Measurements from ENCODE around the gene ZG16B.

ZG16B gene

GRCh38 chr16:2867987-2868789 lies 38.1 kb downstream of the ZG16B start:
- DNase-seq (ENCODE audit: low read depth): peak; percentile 92

- no peak for DNase-seq (ENCODE audit: low read depth)
Observed at GRCh38 chr16:2871926-2872325, 41.8 kb downstream of the ZG16B start.

GRCh38 chr16:2874032-2874911 lies 44.2 kb downstream of the ZG16B start:
- no peak for DNase-seq (ENCODE audit: low read depth)

GRCh38 chr16:2874912-2875362 lies 44.8 kb downstream of the ZG16B start:
- peak; percentile 47 for DNase-seq (ENCODE audit: low read depth)

GRCh38 chr16:2879854-2880508 lies 49.9 kb downstream of the ZG16B start:
- DNase-seq (ENCODE audit: low read depth): no peak

Data from stimulated activated CD8-positive, alpha-beta memory T cell treated with anti-CD3 and anti-CD28 coated beads, Interleukin-15, amount 100 ng/mL, for 24 hours (primary cell).